HL-60 (cell line): ENCODE results near the gene INSIG2.

Source experiments
- DNase-seq, 2 experiments: peaks; one replicate each; pipeline ENCODE4 v3.0.0-alpha.2; 2010 to 2020; ENCODE audit warnings: low read depth in 1 of 2, low spot score in 1 of 2
- H3K27ac ChIP-seq: fragments of 250-450 bp; sonication (Bioruptor Pico); replicated peaks from 2 replicates; pipeline ENCODE4 v1.5.1; 2020; ENCODE audit warnings: mild to moderate bottlenecking, moderate library complexity
- H3K27me3 ChIP-seq: fragments of 250-450 bp; sonication (Bioruptor Pico); 2 replicates; pipeline ENCODE4 v1.5.1; 2021; ENCODE audit warnings: mild to moderate bottlenecking, moderate library complexity; ENCODE audit not compliant: insufficient read depth, poor library complexity, severe bottlenecking
- H3K4me3 ChIP-seq: replicated peaks from 2 replicates; pipeline ENCODE4 v1.5.1; 2011; ENCODE audit warnings: mild to moderate bottlenecking, control low read depth, low read length; ENCODE audit not compliant: insufficient read depth
- CTCF ChIP-seq: IDR thresholded peaks from one replicate; pipeline ENCODE4 v1.5.1; 2011; ENCODE audit warnings: low read length, control low read depth, inconsistent platforms; ENCODE audit not compliant: insufficient read depth
- GABPA ChIP-seq: IDR thresholded peaks from 2 replicates; pipeline ENCODE4 v1.6.1; 2012; ENCODE audit warnings: low read depth
- POLR2AphosphoS5 ChIP-seq: IDR thresholded peaks from 2 replicates; pipeline ENCODE4 v1.6.1; 2012; ENCODE audit warnings: low read depth
- REST ChIP-seq: IDR thresholded peaks from 2 replicates; pipeline ENCODE4 v1.6.1; 2012; ENCODE audit warnings: low read depth; ENCODE audit not compliant: insufficient replicate concordance
- SPI1 ChIP-seq: IDR thresholded peaks from 2 replicates; pipeline ENCODE4 v1.6.1; 2012; ENCODE audit warnings: low read depth, mild to moderate bottlenecking, borderline replicate concordance

The INSIG2 gene

GRCh38 chr2:118050386-118050785 lies 37.9 kb upstream of the INSIG2 start:
- no peak for TF ChIP-seq SPI1
- TF ChIP-seq REST = no peak
- no peak for TF ChIP-seq GABPA
- no peak for TF ChIP-seq CTCF
- TF ChIP-seq POLR2AphosphoS5 = no peak

GRCh38 chr2:118050974-118051373 lies 37.3 kb upstream of the INSIG2 start:
- TF ChIP-seq SPI1 (no peak), POLR2AphosphoS5 (no peak), CTCF (no peak), GABPA (no peak), REST (no peak)
- peaks cover 11% of the 10 kb centered on the region for H3K27me3 ChIP-seq
- no peak overlapping the region for H3K4me3 ChIP-seq
- no peak for DNase-seq
- no peak overlapping the region for H3K27ac ChIP-seq

More at GRCh38 chr2:118050386-118050785, 37.9 kb upstream of the INSIG2 start:
- H3K27me3 ChIP-seq = peaks cover 11% of the 10 kb centered on the region
- H3K4me3 ChIP-seq = no peak overlapping the region
- no peak for DNase-seq
- H3K27ac ChIP-seq = no peak overlapping the region

- TF ChIP-seq GABPA = no peak
- TF ChIP-seq POLR2AphosphoS5 = no peak
- no peak for TF ChIP-seq REST
- no peak for TF ChIP-seq SPI1
- no peak for TF ChIP-seq CTCF
- H3K27me3 ChIP-seq = peaks cover 10% of the 10 kb centered on the region
- no peak overlapping the region for H3K27ac ChIP-seq
- no peak for DNase-seq
- no peak overlapping the region for H3K4me3 ChIP-seq
These were observed 36.4 kb upstream of the INSIG2 start for GRCh38 chr2:118051826-118052358.
